MG63 (cell line): ENCODE measurements around the gene LOXL4. TPM values are rescaled to one million over a fixed set of nuclear protein-coding genes. Genes with fewer than 3 reads are reported as not detected.

Experiments used
- DNase-seq: peaks from one replicate; pipeline ENCODE4 v3.0.0-alpha.2; 2020
- H3K27me3 ChIP-seq: fragments of 250-450 bp; sonication (Bioruptor Pico); 2 replicates; pipeline ENCODE4 v1.5.1; 2020; ENCODE audit warnings: mild to moderate bottlenecking, moderate library complexity
- H3K36me3 ChIP-seq: fragments of 250-450 bp; sonication (Bioruptor Pico); 2 replicates; pipeline ENCODE4 v1.5.1; 2020; ENCODE audit warnings: mild to moderate bottlenecking, moderate library complexity
- H3K4me3 ChIP-seq: fragments of 250-450 bp; sonication (Bioruptor Pico); 2 replicates; pipeline ENCODE4 v1.5.1; 2020; ENCODE audit warnings: mild to moderate bottlenecking, moderate library complexity
- H3K9me3 ChIP-seq: fragments of 250-450 bp; sonication (Bioruptor Pico); 2 replicates; pipeline ENCODE4 v1.5.1; 2020; ENCODE audit warnings: mild to moderate bottlenecking, moderate library complexity
- total RNA-seq: library from RNA; depleted of rRNA; stranded (reverse); fragments of >200 nt; shearing (Covaris generic); gene quantifications from 2 replicates; pipeline ENCODE4 v1.2.3, GENCODE V29; 2014; ENCODE audit warnings: low replicate concordance

LOXL4 gene
- total RNA-seq, 1 experiment from 2014 or later = not detected

- Histone ChIP-seq H3K36me3 (no peaks in the 10 kb centered on the region), H3K27me3 (no peaks in the 10 kb centered on the region), H3K4me3 (no peak overlapping the region), H3K9me3 (no peaks in the 10 kb centered on the region)
- no peak for DNase-seq
Measured at GRCh38 chr10:98270073-98270740, 2.2 kb upstream of the LOXL4 start.

- no peak overlapping the region for H3K4me3 ChIP-seq
- H3K27me3 ChIP-seq = no peaks in the 10 kb centered on the region
- no peaks in the 10 kb centered on the region for H3K36me3 ChIP-seq
- H3K9me3 ChIP-seq = no peaks in the 10 kb centered on the region
- peak; percentile 96 for DNase-seq
Measured at GRCh38 chr10:98269435-98269912, 1.5 kb upstream of the LOXL4 start.

GRCh38 chr10:98268694-98269431 lies 869 bp upstream of the LOXL4 start:
- DNase-seq = no peak
- H3K4me3 ChIP-seq = no peak overlapping the region
- no peaks in the 10 kb centered on the region for H3K27me3 ChIP-seq
- no peaks in the 10 kb centered on the region for H3K9me3 ChIP-seq
- no peaks in the 10 kb centered on the region for H3K36me3 ChIP-seq

- H3K27me3 ChIP-seq = no peaks in the 10 kb centered on the region
- no peak for DNase-seq
- H3K9me3 ChIP-seq = no peaks in the 10 kb centered on the region
- no peaks in the 10 kb centered on the region for H3K36me3 ChIP-seq
- H3K4me3 ChIP-seq = no peak overlapping the region
Measured at GRCh38 chr10:98267069-98267893, 713 bp downstream of the LOXL4 start.

GRCh38 chr10:98266647-98267046 lies 1.3 kb downstream of the LOXL4 start:
- Histone ChIP-seq H3K27me3 (no peaks in the 10 kb centered on the region), H3K4me3 (no peak overlapping the region), H3K9me3 (no peaks in the 10 kb centered on the region), H3K36me3 (no peaks in the 10 kb centered on the region)
- no peak for DNase-seq

- no peaks in the 10 kb centered on the region for H3K9me3 ChIP-seq
- DNase-seq = no peak
- H3K4me3 ChIP-seq = no peak overlapping the region
- H3K27me3 ChIP-seq = no peaks in the 10 kb centered on the region
- no peaks in the 10 kb centered on the region for H3K36me3 ChIP-seq
Measured at GRCh38 chr10:98265403-98266378, 2.3 kb downstream of the LOXL4 start.

- H3K4me3 ChIP-seq = no peak overlapping the region
- no peak for DNase-seq
- no peaks in the 10 kb centered on the region for H3K9me3 ChIP-seq
- H3K36me3 ChIP-seq = no peaks in the 10 kb centered on the region
- no peaks in the 10 kb centered on the region for H3K27me3 ChIP-seq
Measured at GRCh38 chr10:98264378-98265065, 3.5 kb downstream of the LOXL4 start.

GRCh38 chr10:98263088-98263487 lies 4.9 kb downstream of the LOXL4 start:
- Histone ChIP-seq H3K27me3 (no peaks in the 10 kb centered on the region), H3K36me3 (no peaks in the 10 kb centered on the region), H3K4me3 (no peak overlapping the region), H3K9me3 (no peaks in the 10 kb centered on the region)
- no peak for DNase-seq

GRCh38 chr10:98262571-98262970 lies 5.4 kb downstream of the LOXL4 start:
- DNase-seq = peak; percentile 55

GRCh38 chr10:98261436-98262277 lies 6.3 kb downstream of the LOXL4 start:
- no peak overlapping the region for H3K4me3 ChIP-seq
- no peaks in the 10 kb centered on the region for H3K27me3 ChIP-seq
- H3K9me3 ChIP-seq = no peaks in the 10 kb centered on the region
- no peak for DNase-seq
- no peaks in the 10 kb centered on the region for H3K36me3 ChIP-seq

More at GRCh38 chr10:98262571-98262970, 5.4 kb downstream of the LOXL4 start:
- H3K4me3 ChIP-seq = no peak overlapping the region
- no peaks in the 10 kb centered on the region for H3K36me3 ChIP-seq
- H3K9me3 ChIP-seq = no peaks in the 10 kb centered on the region
- no peaks in the 10 kb centered on the region for H3K27me3 ChIP-seq

GRCh38 chr10:98260752-98261151 lies 7.2 kb downstream of the LOXL4 start:
- H3K9me3 ChIP-seq = no peaks in the 10 kb centered on the region
- H3K36me3 ChIP-seq = no peaks in the 10 kb centered on the region

GRCh38 chr10:98260350-98260749 lies 7.6 kb downstream of the LOXL4 start:
- DNase-seq = no peak
- no peaks in the 10 kb centered on the region for H3K36me3 ChIP-seq
- no peak overlapping the region for H3K4me3 ChIP-seq
- H3K9me3 ChIP-seq = no peaks in the 10 kb centered on the region
- H3K27me3 ChIP-seq = no peaks in the 10 kb centered on the region

More at GRCh38 chr10:98260752-98261151, 7.2 kb downstream of the LOXL4 start:
- Histone ChIP-seq H3K4me3 (no peak overlapping the region), H3K27me3 (no peaks in the 10 kb centered on the region)
- no peak for DNase-seq

- Histone ChIP-seq H3K27me3 (no peaks in the 10 kb centered on the region), H3K4me3 (no peak overlapping the region), H3K9me3 (no peaks in the 10 kb centered on the region), H3K36me3 (no peaks in the 10 kb centered on the region)
- DNase-seq = no peak
Measured at GRCh38 chr10:98259606-98260315, 8.2 kb downstream of the LOXL4 start.

GRCh38 chr10:98258683-98259454 lies 9.1 kb downstream of the LOXL4 start:
- no peak overlapping the region for H3K4me3 ChIP-seq
- H3K27me3 ChIP-seq = no peaks in the 10 kb centered on the region
- DNase-seq = no peak
- no peaks in the 10 kb centered on the region for H3K36me3 ChIP-seq
- H3K9me3 ChIP-seq = no peaks in the 10 kb centered on the region
